AG04449 (cell line): ENCODE data around the gene PRELP.

ENCODE experiments used
- CTCF ChIA-PET: fragments of 350-600 bp; formaldehyde crosslinking; extraction: SDS; loops from one replicate; lab custom pipeline; 2021; ENCODE audit warnings: antibody characterized with exemption; lab: Yijun Ruan, JAX
- POLR2A ChIA-PET: fragments of 400-600, 350-600 bp; formaldehyde crosslinking; extraction: SDS; loops from one replicate; lab custom pipeline; 2020; ENCODE audit warnings: antibody characterized with exemption, inconsistent platforms; lab: Yijun Ruan, JAX
- DNase-seq: peaks from one replicate; pipeline ENCODE4 v3.0.0-alpha.2; 2010; ENCODE audit warnings: low read depth, low spot score
- H3K4me3 ChIP-seq: 2 replicates; pipeline ENCODE4 v1.5.1; 2011; ENCODE audit warnings: low read depth, mild to moderate bottlenecking, control low read depth, low read length
- TF ChIP-seq, protein P1 (sequence below): IDR thresholded peaks from one replicate; pipeline ENCODE4 v1.5.1; 2011; ENCODE audit warnings: mild to moderate bottlenecking, moderate library complexity, low read length, control low read depth, inconsistent platforms; ENCODE audit not compliant: insufficient read depth; ENCODE audit errors: missing control alignments

The PRELP gene

DNA sequence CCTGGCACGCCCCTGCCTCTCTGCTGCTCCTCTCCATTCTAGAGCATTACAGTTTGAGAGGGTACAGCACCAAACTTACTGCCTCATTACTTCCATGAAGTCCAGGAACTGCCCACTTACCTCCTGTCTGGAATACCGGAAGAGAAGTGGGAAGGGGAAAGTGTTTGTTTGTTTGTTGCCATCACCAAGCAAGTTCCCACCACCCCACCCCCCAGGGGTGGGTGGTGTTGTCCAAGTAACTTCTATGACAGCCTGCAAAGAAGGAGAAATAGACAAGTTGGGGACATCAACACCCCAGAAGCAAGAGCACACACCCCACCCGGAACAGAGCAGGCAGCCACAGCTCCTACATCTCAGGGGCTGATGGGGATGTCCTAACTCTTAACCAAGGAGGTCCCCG, 36.3 kb downstream of the PRELP start:
- ChIA-PET CTCF (interaction anchor here (2.0 to 11.5 kb wide), 2 partner anchors 115 to 192 kb away, joined by 6 to 294 read pairs; partner anchors contain the start of gene ATP2B4), POLR2A (no interaction called here)
- no peak for DNase-seq
- H3K4me3 ChIP-seq, result no peak overlapping the region
- TF ChIP-seq, protein P1, sequence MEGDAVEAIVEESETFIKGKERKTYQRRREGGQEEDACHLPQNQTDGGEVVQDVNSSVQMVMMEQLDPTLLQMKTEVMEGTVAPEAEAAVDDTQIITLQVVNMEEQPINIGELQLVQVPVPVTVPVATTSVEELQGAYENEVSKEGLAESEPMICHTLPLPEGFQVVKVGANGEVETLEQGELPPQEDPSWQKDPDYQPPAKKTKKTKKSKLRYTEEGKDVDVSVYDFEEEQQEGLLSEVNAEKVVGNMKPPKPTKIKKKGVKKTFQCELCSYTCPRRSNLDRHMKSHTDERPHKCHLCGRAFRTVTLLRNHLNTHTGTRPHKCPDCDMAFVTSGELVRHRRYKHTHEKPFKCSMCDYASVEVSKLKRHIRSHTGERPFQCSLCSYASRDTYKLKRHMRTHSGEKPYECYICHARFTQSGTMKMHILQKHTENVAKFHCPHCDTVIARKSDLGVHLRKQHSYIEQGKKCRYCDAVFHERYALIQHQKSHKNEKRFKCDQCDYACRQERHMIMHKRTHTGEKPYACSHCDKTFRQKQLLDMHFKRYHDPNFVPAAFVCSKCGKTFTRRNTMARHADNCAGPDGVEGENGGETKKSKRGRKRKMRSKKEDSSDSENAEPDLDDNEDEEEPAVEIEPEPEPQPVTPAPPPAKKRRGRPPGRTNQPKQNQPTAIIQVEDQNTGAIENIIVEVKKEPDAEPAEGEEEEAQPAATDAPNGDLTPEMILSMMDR, result no peak

DNA sequence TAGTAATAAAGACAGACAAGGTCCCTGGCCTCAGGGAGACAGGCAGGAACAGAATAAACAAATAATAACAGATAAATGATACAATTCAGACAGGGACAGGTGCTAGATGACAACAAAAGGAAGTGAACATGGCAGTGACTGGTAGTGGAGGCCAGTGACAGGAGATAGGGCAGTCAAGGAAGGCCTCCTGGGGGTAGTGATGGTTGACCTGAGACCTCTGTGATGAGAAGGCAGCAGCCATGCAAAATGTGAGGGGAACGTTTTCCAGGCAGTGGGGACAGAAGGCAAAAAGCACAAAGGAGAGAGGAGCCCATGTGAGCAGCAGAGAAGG, 36.9 kb downstream of the PRELP start:
- POLR2A ChIA-PET, result interaction anchor here (1.4 kb wide), 1 partner anchor 22 kb away, joined by 4 read pairs; no protein-coding TSS in a partner anchor
- CTCF ChIA-PET, result interaction anchor here (1.4 to 2.0 kb wide), 3 partner anchors 10 to 285 kb away, joined by 3 to 6 read pairs (median 4); partner anchors contain the start of gene ATP2B4
- DNase-seq, result no peak
- TF ChIP-seq, protein P1, result no peak
- peak overlapping the region; percentile 18 for H3K4me3 ChIP-seq

DNA sequence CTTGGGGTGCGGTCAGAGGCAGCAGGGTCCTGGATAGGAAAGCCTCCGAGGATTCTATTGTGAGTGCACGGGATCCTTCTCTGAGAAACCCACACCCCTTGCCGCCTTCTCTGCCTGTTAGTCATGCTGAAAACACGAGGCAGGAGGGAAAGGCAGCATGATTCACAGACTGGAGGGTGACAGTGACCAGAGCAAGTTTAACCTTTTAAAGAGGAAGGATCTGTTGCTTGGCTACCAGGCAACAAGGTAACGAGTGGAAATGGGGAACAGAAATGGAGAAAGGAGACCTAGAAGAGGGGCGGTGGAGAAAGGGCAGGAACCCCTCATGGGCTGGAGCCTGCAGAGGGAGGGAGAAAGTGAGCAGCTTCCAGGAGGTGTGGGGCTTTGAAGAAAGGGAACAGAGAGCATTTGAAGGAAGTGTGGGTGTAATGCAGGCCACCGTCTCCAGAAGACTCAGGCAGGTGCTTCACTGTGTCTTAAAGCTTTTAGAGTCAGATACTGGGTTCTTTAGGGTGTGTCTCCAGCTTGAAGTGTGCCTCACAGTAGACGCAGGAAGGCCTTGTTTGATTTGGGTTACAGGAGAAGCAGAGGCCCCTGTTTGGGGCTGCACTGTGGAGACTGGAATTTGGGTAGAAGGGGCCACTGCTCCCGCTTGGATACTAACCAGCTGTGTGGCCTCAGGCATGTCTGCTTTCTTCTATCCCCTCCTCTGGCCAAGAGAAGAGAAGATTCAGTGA, 37.4 kb downstream of the PRELP start:
- DNase-seq, result peak; percentile 70
- TF ChIP-seq, protein P1, result no peak
- ChIA-PET CTCF (interaction anchor here (0.6 to 3.6 kb wide), 10 partner anchors 8 to 285 kb away, joined by 3 to 14 read pairs (median 4); partner anchors contain the start of gene ATP2B4), POLR2A (interaction anchor here (0.7 to 1.9 kb wide), 7 partner anchors 22 to 93 kb away, joined by 3 to 10 read pairs (median 4); no protein-coding TSS in a partner anchor)
- H3K4me3 ChIP-seq, result peak overlapping the region; percentile 25

GRCh38 chr1:203513585-203514031, 38.0 kb downstream of the PRELP start:
- DNase-seq, result no peak
- TF ChIP-seq, protein P1, result no peak
- ChIA-PET CTCF (interaction anchor here (0.6 to 3.6 kb wide), 9 partner anchors 9 to 284 kb away, joined by 3 to 14 read pairs (median 3); no protein-coding TSS in a partner anchor), POLR2A (interaction anchor here (0.6 to 1.9 kb wide), 8 partner anchors 20 to 92 kb away, joined by 3 to 10 read pairs (median 4); no protein-coding TSS in a partner anchor)
- peak overlapping the region; percentile 25; the same call in 1 of the 2 replicates for H3K4me3 ChIP-seq

DNA sequence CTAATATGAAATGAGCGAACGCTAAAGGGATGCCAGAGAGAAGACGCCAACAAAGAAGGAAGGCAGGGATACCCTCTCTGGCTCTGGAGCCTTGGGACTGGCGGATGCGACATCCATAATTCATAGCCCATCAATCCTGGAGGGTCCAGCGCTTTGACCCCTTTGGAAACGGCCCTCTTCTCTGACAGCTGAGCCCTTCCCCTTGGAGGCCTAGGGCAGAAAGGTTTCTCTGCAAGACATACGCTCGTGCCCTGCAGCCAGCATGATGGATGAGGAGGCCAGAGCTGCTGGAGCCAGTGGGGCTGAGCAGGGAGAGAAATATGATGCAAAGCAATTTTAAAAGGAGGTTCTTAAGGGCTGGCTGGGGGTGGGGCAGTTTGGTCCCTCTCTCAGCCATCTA, 40.6 kb downstream of the PRELP start:
- TF ChIP-seq, protein P1, result no peak
- no peak for DNase-seq
- POLR2A ChIA-PET, result interaction anchor here (0.9 kb wide), 1 partner anchor 40 kb away, joined by 3 read pairs; no protein-coding TSS in a partner anchor
- CTCF ChIA-PET, result interaction anchor here (1.5 to 3.6 kb wide), 3 partner anchors 9 to 170 kb away, joined by 3 to 14 read pairs (median 4); no protein-coding TSS in a partner anchor
- H3K4me3 ChIP-seq, result no peak overlapping the region

DNA sequence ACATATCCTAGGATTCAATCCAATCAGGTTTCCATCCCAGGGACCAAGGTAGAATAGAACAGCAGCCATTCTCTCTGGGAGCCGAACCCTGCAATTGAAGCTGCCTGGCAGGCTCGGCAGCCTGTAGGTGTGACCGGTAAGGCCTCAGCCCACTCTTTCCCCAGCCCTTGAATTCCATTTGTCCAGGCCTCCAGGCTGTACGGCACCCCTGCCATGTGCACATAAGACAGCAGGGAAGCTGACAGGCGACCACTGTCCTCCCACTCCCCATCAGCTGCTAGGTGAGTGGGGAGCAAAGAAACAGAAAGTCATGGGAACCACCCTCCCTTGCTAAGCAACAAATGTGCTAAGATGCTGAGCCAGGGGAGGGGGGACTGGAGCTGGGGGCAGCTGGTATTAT, 41.3 kb downstream of the PRELP start:
- H3K4me3 ChIP-seq, result no peak overlapping the region
- no peak for DNase-seq
- ChIA-PET POLR2A (interaction anchor here (0.9 kb wide), 1 partner anchor 39 kb away, joined by 3 read pairs; no protein-coding TSS in a partner anchor), CTCF (interaction anchor here (0.9 to 1.7 kb wide), 4 partner anchors 9 to 186 kb away, joined by 3 to 4 read pairs (median 4); no protein-coding TSS in a partner anchor)
- TF ChIP-seq, protein P1, result no peak
